GM12801 (cell line): ENCODE results near the gene OR5A2.

Experiments used
- CTCF ChIP-seq: IDR thresholded peaks from one replicate; pipeline ENCODE4 v1.5.1; 2011; ENCODE audit warnings: control low read depth; ENCODE audit not compliant: insufficient read length; ENCODE audit errors: extremely low read depth

The OR5A2 gene

GRCh38 chr11:59417023-59417422 lies 9.2 kb downstream of the OR5A2 start:
- TF ChIP-seq CTCF = no peak

- no peak for TF ChIP-seq CTCF
Observed at GRCh38 chr11:59416613-59417012, 9.6 kb downstream of the OR5A2 start.

GRCh38 chr11:59415111-59415510 lies 11.1 kb downstream of the OR5A2 start:
- no peak for TF ChIP-seq CTCF

GRCh38 chr11:59413646-59414045 lies 12.6 kb downstream of the OR5A2 start:
- TF ChIP-seq CTCF = no peak

- no peak for TF ChIP-seq CTCF
Observed at GRCh38 chr11:59403546-59403945, 22.7 kb downstream of the OR5A2 start.

GRCh38 chr11:59401262-59401552 lies 25.0 kb downstream of the OR5A2 start:
- no peak for TF ChIP-seq CTCF

GRCh38 chr11:59400461-59401261 lies 25.6 kb downstream of the OR5A2 start:
- TF ChIP-seq CTCF = no peak

- no peak for TF ChIP-seq CTCF
Observed at GRCh38 chr11:59394186-59394585, 32.0 kb downstream of the OR5A2 start.
